Inflammatory macrophage treated with lipopolysaccharide for 1 hour (primary cell): ENCODE measurements around the gene AQP12B.

Experiments used
- DNase-seq, 2 donors: peaks; one replicate each; pipeline ENCODE4 v3.0.0-alpha.2; 2020 to 2022

The AQP12B gene

GRCh38 chr2:240646900-240647502 is 35.7 kb downstream of the AQP12B start:
- no peak for DNase-seq

- peak; percentile 13 to 28 for DNase-seq
Observed at GRCh38 chr2:240646176-240646899, 36.3 kb downstream of the AQP12B start.

DNA sequence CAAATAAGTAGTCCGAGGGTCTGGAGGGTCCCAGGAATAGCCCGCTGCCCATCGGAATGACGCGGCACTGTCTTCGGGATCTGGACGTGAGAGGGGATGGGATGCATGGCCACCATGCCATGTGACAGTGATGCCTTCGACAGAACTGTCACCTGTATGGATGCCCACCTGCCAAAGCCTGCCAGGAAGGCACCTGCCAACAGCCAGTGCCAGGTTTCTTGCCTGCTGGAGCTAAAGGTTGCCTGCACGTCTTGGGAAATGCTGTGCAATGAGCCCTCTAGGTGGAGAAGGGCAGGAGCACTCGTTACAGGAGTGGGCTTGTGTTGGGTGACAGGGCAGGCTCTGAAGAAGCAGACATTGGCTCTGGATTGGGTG is 36.9 kb downstream of the AQP12B start:
- no peak for DNase-seq

GRCh38 chr2:240645346-240645745 is 37.3 kb downstream of the AQP12B start:
- DNase-seq = no peak

GRCh38 chr2:240644859-240645301 is 37.8 kb downstream of the AQP12B start:
- no peak for DNase-seq

DNA sequence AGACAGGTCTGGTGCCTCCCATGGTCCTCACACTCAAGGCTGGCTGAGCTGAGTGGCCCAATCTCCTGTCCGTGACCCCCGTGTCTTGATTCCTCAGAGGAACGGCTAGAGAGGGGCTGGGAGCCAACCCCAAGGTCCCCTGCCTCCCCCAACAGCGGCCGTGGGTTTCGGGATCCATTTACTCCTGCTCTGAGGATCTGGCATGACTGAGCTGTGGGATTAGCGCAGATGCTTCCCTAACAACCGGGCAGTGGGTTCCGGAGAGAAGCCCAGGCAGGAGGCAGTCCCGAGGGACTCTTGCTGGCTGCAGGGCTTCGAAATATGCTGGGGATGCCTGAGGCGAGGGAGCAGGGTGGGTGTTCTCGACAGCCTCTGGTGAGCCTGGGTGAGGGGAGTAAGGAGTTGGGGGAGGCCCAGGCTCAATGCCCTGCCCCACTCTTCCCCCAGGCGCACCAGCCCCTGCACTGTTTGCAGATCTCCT is 38.5 kb downstream of the AQP12B start:
- no peak for DNase-seq

DNA sequence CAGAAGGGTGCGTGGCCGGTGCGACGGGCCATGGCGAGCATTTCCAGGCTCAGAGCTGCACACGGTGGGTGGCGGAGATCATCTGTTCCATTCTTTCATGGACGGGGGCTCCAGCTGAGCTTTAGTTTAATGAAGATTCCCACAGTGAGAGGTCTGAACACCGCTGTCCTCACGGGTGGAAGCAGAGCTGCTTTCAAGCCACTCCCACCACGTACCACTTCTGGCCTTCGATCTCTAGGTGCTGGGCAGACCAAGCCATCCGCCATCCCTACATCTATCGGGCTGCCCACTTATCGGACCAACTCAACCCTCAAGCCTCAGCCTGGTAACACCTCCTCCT is 38.9 kb downstream of the AQP12B start:
- DNase-seq = no peak

GRCh38 chr2:240643093-240643810 is 39.4 kb downstream of the AQP12B start:
- DNase-seq = no peak

GRCh38 chr2:240642806-240643092 is 39.9 kb downstream of the AQP12B start:
- DNase-seq = no peak

- no peak for DNase-seq
Observed at GRCh38 chr2:240642061-240642805, 40.5 kb downstream of the AQP12B start.

DNA sequence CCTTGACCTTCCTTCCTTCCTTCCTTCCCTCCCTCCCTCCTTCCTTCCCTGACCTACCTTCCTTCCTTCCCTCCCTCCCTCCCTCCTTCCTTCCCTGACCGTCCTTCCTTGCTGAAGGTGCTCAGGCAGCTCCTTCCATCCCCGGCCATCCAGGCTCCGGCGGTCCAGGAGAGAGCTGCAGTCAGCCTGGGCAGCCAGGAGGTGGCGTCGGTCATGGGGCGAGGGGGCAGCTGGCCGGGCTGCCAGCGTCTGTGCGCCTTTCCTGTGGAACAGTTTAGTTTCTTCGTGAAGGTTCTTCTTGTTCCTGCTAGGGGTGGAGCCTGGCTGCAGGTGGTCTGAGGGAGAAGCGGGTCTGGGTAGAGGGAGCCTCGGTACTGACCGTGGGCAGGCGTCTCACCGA is 41.7 kb downstream of the AQP12B start:
- peak; percentile 33 to 55 for DNase-seq

DNA sequence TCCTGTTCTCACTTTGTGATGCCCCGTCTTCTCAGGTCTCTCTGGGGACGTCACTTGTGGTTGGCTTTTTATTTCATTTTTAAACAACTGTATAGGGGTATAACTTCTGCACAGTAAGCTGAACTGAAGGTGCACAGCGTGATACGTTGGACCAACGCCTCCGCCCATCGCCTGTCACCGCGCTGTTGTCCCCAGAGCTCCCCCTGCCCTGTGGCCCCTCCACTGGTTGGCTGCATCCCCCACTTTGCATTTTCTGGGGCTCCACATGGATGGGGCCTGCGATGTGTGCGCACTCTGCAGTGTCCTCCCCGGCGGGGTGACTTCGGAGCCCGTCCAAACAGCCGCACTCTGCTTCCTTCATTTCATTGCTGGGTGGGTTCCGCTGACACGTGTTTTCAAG is 43.1 kb downstream of the AQP12B start:
- DNase-seq = no peak

DNA sequence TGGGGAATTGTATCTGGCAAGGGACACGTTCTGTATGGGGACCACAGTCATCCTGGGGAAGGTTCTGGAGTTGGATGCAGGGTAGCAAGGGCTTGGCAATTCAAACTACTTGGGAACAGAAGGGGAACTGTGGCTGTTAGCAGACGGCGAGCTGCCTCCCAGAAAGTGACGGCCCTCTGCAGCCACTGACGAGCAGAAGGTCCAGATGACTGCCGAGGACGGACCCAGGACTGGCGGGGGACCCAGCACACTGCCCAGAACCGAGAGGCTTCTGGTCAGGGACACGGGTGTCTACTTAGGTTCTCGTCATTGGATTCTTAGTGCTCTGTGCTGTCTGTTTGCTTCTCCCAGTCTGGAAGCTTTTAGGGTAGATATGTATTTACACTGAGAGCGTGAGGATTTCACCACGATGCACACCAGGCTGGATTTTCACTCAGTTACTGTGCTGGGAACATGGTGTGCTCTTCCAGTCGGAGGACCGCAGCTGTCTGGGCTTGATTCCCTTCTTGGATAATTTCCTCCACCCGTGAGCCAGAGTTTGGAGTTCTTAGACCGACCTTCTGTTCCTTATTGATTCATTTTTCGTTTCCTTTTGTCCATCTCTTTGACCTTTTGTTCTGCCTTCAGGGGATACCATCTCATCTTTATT is 44.0 kb downstream of the AQP12B start:
- DNase-seq = no peak

- DNase-seq = no peak
Observed at GRCh38 chr2:240637901-240638345, 44.8 kb downstream of the AQP12B start.

DNA sequence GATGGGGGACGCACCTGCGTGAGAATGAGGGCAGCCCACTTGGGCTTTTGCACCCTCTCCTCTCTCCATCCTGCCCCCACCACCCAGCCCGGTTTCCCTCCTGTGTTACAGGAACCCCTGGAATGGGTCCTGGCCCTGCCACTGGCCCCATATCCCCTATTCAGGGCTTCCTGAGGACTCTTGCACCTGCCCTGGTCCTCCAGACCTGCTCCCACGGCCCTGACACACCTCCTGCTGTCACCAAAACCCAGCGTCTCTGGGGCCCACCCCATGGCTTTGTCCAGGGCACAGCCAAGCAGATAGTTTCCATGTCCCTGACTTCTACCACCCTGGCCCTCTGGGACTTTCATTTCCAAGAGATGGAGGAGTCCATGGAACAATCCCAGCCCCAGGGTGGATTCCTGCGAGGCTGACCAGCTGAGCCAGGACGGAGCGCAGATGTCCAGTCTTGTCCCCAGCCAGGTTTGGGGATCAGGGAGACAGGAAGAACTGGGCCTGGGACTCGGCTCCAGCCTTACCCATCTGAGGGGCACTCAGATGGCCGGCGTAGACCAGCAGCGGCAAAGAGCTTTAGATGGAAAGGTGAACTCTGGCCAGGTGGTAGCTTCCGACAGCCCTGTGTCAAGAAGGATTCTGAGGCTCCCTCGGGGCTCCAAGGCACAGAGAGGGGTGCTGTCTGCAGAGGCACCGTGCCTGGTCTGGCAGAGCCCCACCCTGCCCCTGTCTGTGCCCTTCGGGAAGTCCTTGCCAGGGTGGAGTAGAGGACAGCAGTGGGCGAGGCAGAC is 45.4 kb downstream of the AQP12B start:
- DNase-seq = no peak

GRCh38 chr2:240636563-240637115 is 46.0 kb downstream of the AQP12B start:
- no peak for DNase-seq

DNA sequence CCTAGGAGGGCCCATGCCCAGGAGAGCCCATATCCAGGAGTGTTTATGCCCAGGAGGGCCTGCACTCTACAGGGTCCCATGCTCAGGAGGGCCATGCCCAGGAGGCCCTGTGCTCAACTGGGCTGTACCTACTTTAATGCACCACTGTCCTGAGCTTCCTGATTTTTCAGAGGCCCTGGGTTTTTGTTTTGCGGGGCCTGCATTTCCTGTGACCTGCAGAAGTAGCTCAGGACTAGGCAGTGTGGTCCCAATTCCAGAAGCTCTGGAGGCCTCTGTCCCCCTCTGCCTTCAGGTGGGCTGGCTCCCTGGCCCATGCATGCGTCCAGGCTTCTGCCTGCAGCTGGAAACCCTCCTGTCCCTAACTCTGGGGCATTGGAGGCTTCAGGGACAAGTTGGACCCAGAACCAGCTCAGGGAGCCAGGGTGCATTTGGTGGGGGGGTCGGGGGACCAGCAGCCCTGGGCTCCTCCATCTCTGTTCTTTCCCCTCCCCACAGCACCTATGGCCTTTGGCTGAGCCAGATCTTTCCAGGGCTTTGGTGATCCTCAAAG is 46.6 kb downstream of the AQP12B start:
- DNase-seq = no peak

DNA sequence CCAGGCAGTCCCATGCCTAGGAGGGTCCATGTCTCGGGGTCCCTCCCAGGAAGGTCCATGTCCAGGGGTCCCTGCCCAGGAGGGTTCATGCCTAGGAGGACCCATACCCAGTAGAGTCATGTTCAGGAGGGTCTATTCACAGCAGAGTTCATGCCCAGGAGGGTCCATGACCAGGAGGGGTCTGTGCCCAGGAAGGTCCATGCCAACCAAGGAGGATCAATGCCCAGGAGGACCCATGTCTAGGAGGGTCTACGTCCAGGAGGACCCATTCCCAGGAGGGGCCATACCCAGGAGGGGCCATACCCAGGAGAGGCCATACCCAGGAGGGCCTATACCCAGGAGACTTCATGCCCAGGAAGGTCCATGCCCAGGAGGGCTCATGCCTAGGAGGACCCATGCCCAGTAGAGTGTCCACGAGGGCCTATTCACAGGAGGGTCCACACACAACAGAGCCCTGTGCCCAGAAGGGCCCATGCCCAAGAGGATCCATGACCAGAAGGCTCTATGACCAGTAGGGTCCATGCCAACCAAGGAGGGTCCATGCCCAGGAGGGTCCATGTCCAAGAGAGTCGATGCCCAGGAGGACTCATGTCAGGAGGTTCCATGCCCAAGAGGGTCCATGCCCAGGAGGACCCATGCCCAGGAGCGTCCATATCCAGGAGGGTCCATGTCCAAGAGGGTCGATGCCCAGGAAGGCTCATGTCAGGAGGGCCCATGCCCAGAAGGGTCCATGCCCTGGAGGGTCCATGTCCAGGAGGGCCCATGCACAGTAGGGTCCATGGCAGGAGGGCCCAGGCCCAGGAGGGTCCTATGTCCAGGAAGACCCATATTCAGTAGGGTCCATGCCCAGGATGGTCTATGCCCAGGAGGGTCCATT is 47.3 kb downstream of the AQP12B start:
- no peak for DNase-seq

DNA sequence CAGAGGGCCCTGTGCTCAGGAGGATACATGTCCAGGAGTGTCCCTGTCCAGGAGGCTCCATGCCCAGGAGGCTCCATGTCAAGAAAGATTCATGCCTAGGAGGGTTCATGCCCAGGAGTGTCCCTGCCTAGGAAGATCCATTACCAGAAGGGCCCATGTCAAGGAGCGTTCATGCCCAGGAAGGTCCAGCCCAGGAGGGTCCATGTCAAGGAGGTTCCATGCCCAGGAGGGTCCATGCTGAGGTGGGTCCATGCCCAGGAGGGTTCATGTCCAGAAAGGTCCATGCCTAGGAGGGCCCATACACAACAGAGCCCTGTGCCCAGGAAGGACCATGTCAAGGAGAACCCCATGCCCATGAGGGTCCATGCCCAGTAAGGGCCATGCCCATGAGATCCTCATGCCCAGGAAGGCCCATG is 50.4 kb downstream of the AQP12B start:
- DNase-seq = no peak

DNA sequence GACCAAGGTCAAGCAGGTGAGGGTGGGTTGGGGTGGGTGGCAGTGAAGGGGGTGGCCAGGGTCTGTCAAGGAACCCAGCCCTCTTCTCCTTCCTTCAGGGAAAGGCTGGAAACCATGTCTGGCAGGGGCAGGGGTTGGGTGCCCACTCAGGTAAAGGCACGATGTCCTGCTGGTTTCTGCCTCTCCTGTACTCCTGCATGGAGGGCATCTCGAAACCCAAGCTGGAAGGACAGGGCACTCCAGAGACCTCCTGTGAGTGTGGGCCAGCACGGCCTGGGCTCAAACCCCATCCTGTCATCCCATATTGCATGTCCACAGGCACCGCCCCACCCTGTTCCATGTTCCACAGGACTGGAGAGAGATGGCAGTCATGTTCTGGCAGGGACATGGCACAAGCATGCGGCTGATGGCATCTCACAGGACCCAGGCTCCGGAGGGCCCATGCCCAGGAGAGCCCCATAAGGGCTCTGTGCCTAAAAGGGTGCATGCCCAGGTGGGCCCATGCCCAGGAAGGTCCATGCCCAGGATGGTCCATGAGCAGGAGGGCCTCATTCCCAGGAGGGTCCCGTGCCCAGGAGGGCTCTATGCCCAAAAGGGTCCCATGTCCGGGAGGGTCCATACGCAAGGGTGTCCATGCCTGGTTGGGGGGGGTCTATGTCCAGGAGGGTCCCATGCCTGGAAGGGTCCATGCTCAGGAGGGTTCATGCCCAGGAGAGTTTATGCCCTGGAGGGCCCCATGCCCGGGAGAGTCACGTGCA is 51.0 kb downstream of the AQP12B start:
- DNase-seq = no peak
